SJCRH30 (cell line): ENCODE results near the gene MED25. TPM values are rescaled to one million over a fixed set of nuclear protein-coding genes. Genes with fewer than 3 reads are reported as not detected.
"Not testable (repeated sequence)": the region's sequence is repeated elsewhere in the genome, so short reads cannot be mapped to it uniquely, and the experiment has no call there.

ENCODE experiments used
- DNase-seq, 2 experiments: peaks; one replicate each; pipeline ENCODE4 v3.0.0-alpha.2; 2015 to 2020
- H3K27ac ChIP-seq: fragments of 250-450 bp; sonication (Bioruptor Pico); 2 replicates; pipeline ENCODE4 v1.5.1; 2020; ENCODE audit warnings: mild to moderate bottlenecking, moderate library complexity
- H3K27me3 ChIP-seq: fragments of 250-450 bp; sonication (Bioruptor Pico); 2 replicates; pipeline ENCODE4 v1.5.1; 2020; ENCODE audit warnings: mild to moderate bottlenecking, moderate library complexity
- H3K36me3 ChIP-seq: fragments of 250-450 bp; sonication (Bioruptor Pico); 2 replicates; pipeline ENCODE4 v1.5.1; 2020; ENCODE audit warnings: mild to moderate bottlenecking, moderate library complexity
- H3K4me1 ChIP-seq: fragments of 250-450 bp; sonication (Bioruptor Pico); 2 replicates; pipeline ENCODE4 v1.5.1; 2020; ENCODE audit warnings: mild to moderate bottlenecking, moderate library complexity
- H3K4me3 ChIP-seq: fragments of 250-450 bp; sonication (Bioruptor Pico); 2 replicates; pipeline ENCODE4 v1.5.1; 2020; ENCODE audit warnings: mild to moderate bottlenecking, moderate library complexity
- H3K9me3 ChIP-seq: fragments of 250-450 bp; sonication (Bioruptor Pico); replicated peaks from 2 replicates; pipeline ENCODE4 v1.5.1; 2020; ENCODE audit warnings: mild to moderate bottlenecking, moderate library complexity
- total RNA-seq: library from RNA; depleted of rRNA; stranded (reverse); fragments of >200 nt; shearing (Covaris generic); gene quantifications from 2 replicates; pipeline ENCODE4 v1.2.3, GENCODE V29; 2014

The MED25 gene
- total RNA-seq, 1 experiment from 2014 or later: 22.2 TPM

- Histone ChIP-seq H3K9me3 (no peaks in the 10 kb centered on the region), H3K4me1 (peaks cover 3% of the 10 kb centered on the region; the same call in 1 of the 2 replicates)
- DNase-seq: no peak
Measured at GRCh38 chr19:49818649-49819370, 721 bp downstream of the MED25 start.

GRCh38 chr19:49819452-49820115 lies 1.5 kb downstream of the MED25 start:
- not testable (repeated sequence) for DNase-seq, H3K27me3 ChIP-seq, H3K4me1 ChIP-seq, H3K9me3 ChIP-seq, H3K27ac ChIP-seq, H3K36me3 ChIP-seq, H3K4me3 ChIP-seq

More at GRCh38 chr19:49818649-49819370, 721 bp downstream of the MED25 start:
- Histone ChIP-seq H3K4me3 (peak overlapping the region; percentile 89), H3K27me3 (no peaks in the 10 kb centered on the region), H3K36me3 (0 out of 2 replicates have a peak, but pooled peaks cover 3% of the 10 kb centered on the region), H3K27ac (peak overlapping the region; percentile 73)

- Histone ChIP-seq H3K36me3 (peaks cover 3% of the 10 kb centered on the region; the same call in 1 of the 2 replicates), H3K4me1 (no peaks in the 10 kb centered on the region), H3K27me3 (no peaks in the 10 kb centered on the region), H3K27ac (no peak overlapping the region), H3K4me3 (no peak overlapping the region), H3K9me3 (no peaks in the 10 kb centered on the region)
- DNase-seq: no peak
Measured at GRCh38 chr19:49820125-49820524, 2.0 kb downstream of the MED25 start.

GRCh38 chr19:49823472-49823871 lies 5.4 kb downstream of the MED25 start:
- DNase-seq: no peak
- H3K27me3 ChIP-seq: no peaks in the 10 kb centered on the region
- H3K27ac ChIP-seq: no peak overlapping the region
- no peaks in the 10 kb centered on the region for H3K9me3 ChIP-seq
- peaks cover 3% of the 10 kb centered on the region; the same call in 1 of the 2 replicates for H3K36me3 ChIP-seq
- H3K4me1 ChIP-seq: peaks cover 12% of the 10 kb centered on the region; the same call in 1 of the 2 replicates
- no peak overlapping the region for H3K4me3 ChIP-seq

- no peaks in the 10 kb centered on the region for H3K9me3 ChIP-seq
- no peak overlapping the region for H3K27ac ChIP-seq
- DNase-seq: no peak
- no peaks in the 10 kb centered on the region for H3K27me3 ChIP-seq
- peaks cover 3% of the 10 kb centered on the region; the same call in 1 of the 2 replicates for H3K36me3 ChIP-seq
- H3K4me1 ChIP-seq: peaks cover 13% of the 10 kb centered on the region; the same call in 1 of the 2 replicates
- H3K4me3 ChIP-seq: no peak overlapping the region
Measured at GRCh38 chr19:49824662-49825061, 6.6 kb downstream of the MED25 start.

- Histone ChIP-seq H3K4me3 (no peak overlapping the region), H3K4me1 (peaks cover 13% of the 10 kb centered on the region; the same call in 1 of the 2 replicates), H3K27ac (no peak overlapping the region), H3K36me3 (peaks cover 5% of the 10 kb centered on the region; the same call in 1 of the 2 replicates), H3K9me3 (no peaks in the 10 kb centered on the region), H3K27me3 (no peaks in the 10 kb centered on the region)
- DNase-seq: no peak
Measured at GRCh38 chr19:49827034-49827433, 8.9 kb downstream of the MED25 start.

- no peak for DNase-seq
- Histone ChIP-seq H3K27ac (no peak overlapping the region), H3K27me3 (no peaks in the 10 kb centered on the region), H3K36me3 (peaks cover 4% of the 10 kb centered on the region), H3K9me3 (no peaks in the 10 kb centered on the region), H3K4me3 (no peak overlapping the region), H3K4me1 (peaks cover 13% of the 10 kb centered on the region; the same call in 1 of the 2 replicates)
Measured at GRCh38 chr19:49829200-49829599, 11.1 kb downstream of the MED25 start.

- H3K27ac ChIP-seq: no peak overlapping the region
- H3K9me3 ChIP-seq: no peaks in the 10 kb centered on the region
- H3K27me3 ChIP-seq: no peaks in the 10 kb centered on the region
- peaks cover 13% of the 10 kb centered on the region; the same call in 1 of the 2 replicates for H3K4me1 ChIP-seq
- peaks cover 4% of the 10 kb centered on the region for H3K36me3 ChIP-seq
- H3K4me3 ChIP-seq: no peak overlapping the region
- DNase-seq: no peak
Measured at GRCh38 chr19:49829721-49830120, 11.6 kb downstream of the MED25 start.

- Histone ChIP-seq H3K4me3 (no peak overlapping the region), H3K36me3 (peaks cover 4% of the 10 kb centered on the region), H3K4me1 (peaks cover 13% of the 10 kb centered on the region; the same call in 1 of the 2 replicates), H3K9me3 (no peaks in the 10 kb centered on the region), H3K27me3 (no peaks in the 10 kb centered on the region), H3K27ac (no peak overlapping the region)
- DNase-seq: no peak
Measured at GRCh38 chr19:49830766-49831165, 12.7 kb downstream of the MED25 start.

GRCh38 chr19:49831592-49831991 lies 13.5 kb downstream of the MED25 start:
- H3K4me3 ChIP-seq: no peak overlapping the region
- H3K9me3 ChIP-seq: no peaks in the 10 kb centered on the region
- H3K36me3 ChIP-seq: peaks cover 8% of the 10 kb centered on the region
- no peak overlapping the region for H3K27ac ChIP-seq
- peaks cover 11% of the 10 kb centered on the region; the same call in 1 of the 2 replicates for H3K4me1 ChIP-seq
- H3K27me3 ChIP-seq: no peaks in the 10 kb centered on the region
- no peak for DNase-seq

GRCh38 chr19:49832556-49832955 lies 14.5 kb downstream of the MED25 start:
- no peaks in the 10 kb centered on the region for H3K9me3 ChIP-seq
- no peak overlapping the region for H3K27ac ChIP-seq
- H3K4me1 ChIP-seq: peaks cover 10% of the 10 kb centered on the region; the same call in 1 of the 2 replicates
- no peak for DNase-seq
- H3K4me3 ChIP-seq: no peak overlapping the region
- H3K36me3 ChIP-seq: peaks cover 13% of the 10 kb centered on the region
- H3K27me3 ChIP-seq: no peaks in the 10 kb centered on the region

- Histone ChIP-seq H3K4me3 (no peak overlapping the region), H3K36me3 (peaks cover 13% of the 10 kb centered on the region), H3K9me3 (no peaks in the 10 kb centered on the region), H3K4me1 (peaks cover under 1% of the 10 kb centered on the region; the same call in 1 of the 2 replicates), H3K27me3 (no peaks in the 10 kb centered on the region), H3K27ac (no peak overlapping the region)
- no peak for DNase-seq
Measured at GRCh38 chr19:49833599-49833998, 15.5 kb downstream of the MED25 start.

GRCh38 chr19:49835562-49835961 lies 17.5 kb downstream of the MED25 start:
- H3K9me3 ChIP-seq: no peaks in the 10 kb centered on the region
- peaks cover 19% of the 10 kb centered on the region for H3K36me3 ChIP-seq
- H3K27ac ChIP-seq: no peak overlapping the region
- no peak overlapping the region for H3K4me3 ChIP-seq
- no peak for DNase-seq
- no peaks in the 10 kb centered on the region for H3K4me1 ChIP-seq
- H3K27me3 ChIP-seq: no peaks in the 10 kb centered on the region

- Histone ChIP-seq H3K4me1 (no peaks in the 10 kb centered on the region), H3K27ac (no peak overlapping the region), H3K9me3 (no peaks in the 10 kb centered on the region), H3K27me3 (no peaks in the 10 kb centered on the region), H3K36me3 (peaks cover 19% of the 10 kb centered on the region), H3K4me3 (no peak overlapping the region)
- DNase-seq: no peak
Measured at GRCh38 chr19:49836176-49837008, 18.3 kb downstream of the MED25 start.

- no peak overlapping the region for H3K4me3 ChIP-seq
- H3K9me3 ChIP-seq: no peaks in the 10 kb centered on the region
- no peaks in the 10 kb centered on the region for H3K27me3 ChIP-seq
- no peak overlapping the region for H3K27ac ChIP-seq
- H3K4me1 ChIP-seq: no peaks in the 10 kb centered on the region
- peaks cover 19% of the 10 kb centered on the region for H3K36me3 ChIP-seq
- no peak for DNase-seq
Measured at GRCh38 chr19:49837009-49837310, 18.9 kb downstream of the MED25 start.
